CD4-positive, alpha-beta memory T cell (primary cell): ENCODE results near the gene ASB7. TPM values are rescaled to one million over a fixed set of nuclear protein-coding genes. Genes with fewer than 3 reads are reported as not detected.

ENCODE experiments used
- CTCF ChIA-PET: fragments of 350-600 bp; sonication (Branson Sonifier 250); formaldehyde crosslinking; loops from one replicate; lab custom pipeline; 2021; ENCODE audit warnings: inconsistent platforms; ENCODE audit not compliant: partially characterized antibody; lab: Charles Lee
- POLR2A ChIA-PET: fragments of 350-600 bp; sonication (Branson Sonifier 250); formaldehyde crosslinking; loops from one replicate; lab custom pipeline; 2021; ENCODE audit not compliant: partially characterized antibody; lab: Charles Lee
- DNase-seq, 5 donors: peaks; one replicate each; pipeline versions ENCODE4 v3.0.0 to v3.0.0-alpha.2; 2020 to 2022; ENCODE audit warnings: mixed read lengths in 1 of 5
- H3K27ac ChIP-seq: one replicate; pipeline ENCODE4 v1.7.0; 2013; ENCODE audit warnings: low read depth, low read length
- H3K27me3 ChIP-seq: 2 replicates; pipeline ENCODE4 v1.7.0; 2013; ENCODE audit warnings: mild to moderate bottlenecking, low read length, moderate library complexity; ENCODE audit not compliant: insufficient read depth
- H3K36me3 ChIP-seq: 2 replicates; pipeline ENCODE4 v1.7.0; 2013; ENCODE audit warnings: mild to moderate bottlenecking, low read length, moderate library complexity; ENCODE audit not compliant: insufficient read depth
- H3K4me1 ChIP-seq: 2 replicates; pipeline ENCODE4 v1.7.0; 2013; ENCODE audit warnings: mild to moderate bottlenecking, low read length, moderate library complexity; ENCODE audit not compliant: insufficient read depth
- H3K4me3 ChIP-seq, 2 donors: one replicate each; pipeline ENCODE4 v1.7.0; 2013; ENCODE audit warnings: low read length in 2 of 2, mild to moderate bottlenecking in 1 of 2
- H3K9me3 ChIP-seq, 2 donors: one replicate each; pipeline ENCODE4 v1.7.0; 2013; ENCODE audit warnings: low read length in 2 of 2, control low read depth in 1 of 2; ENCODE audit not compliant: control insufficient read depth in 1 of 2
- H3K27ac Mint-ChIP-seq, 7 donors: one replicate each; pipeline ENCODE4 v1.8.0; 2020 to 2021; ENCODE audit warnings: mixed read lengths in 7 of 7, mild to moderate bottlenecking in 6 of 7, inconsistent platforms in 3 of 7, moderate library complexity in 3 of 7
- H3K27me3 Mint-ChIP-seq, 2 donors: one replicate each; pipeline ENCODE4 v1.8.0; 2020 to 2021; ENCODE audit warnings: mixed read lengths in 2 of 2
- H3K36me3 Mint-ChIP-seq, 2 donors: one replicate each; pipeline ENCODE4 v1.8.0; 2020 to 2021; ENCODE audit warnings: mixed read lengths in 2 of 2, inconsistent platforms in 1 of 2, mild to moderate bottlenecking in 1 of 2
- H3K4me1 Mint-ChIP-seq, 4 donors: one replicate each; pipeline ENCODE4 v1.8.0; 2020 to 2021; ENCODE audit warnings: mixed read lengths in 4 of 4, mild to moderate bottlenecking in 1 of 4
- H3K4me3 Mint-ChIP-seq, 8 donors: one replicate each; pipeline ENCODE4 v1.8.0; 2020 to 2021; ENCODE audit warnings: mixed read lengths in 8 of 8, mild to moderate bottlenecking in 7 of 8, moderate library complexity in 6 of 8, inconsistent platforms in 3 of 8
- H3K9me3 Mint-ChIP-seq, 8 donors: one replicate each; pipeline ENCODE4 v1.8.0; 2020 to 2021; ENCODE audit warnings: mixed read lengths in 8 of 8, mild to moderate bottlenecking in 5 of 8, inconsistent platforms in 3 of 8, moderate library complexity in 1 of 8
- intact Hi-C: fragments of 100-400 bp; cut with micrococcal nuclease; formaldehyde crosslinking; loops from one replicate; pipeline ENCODE4 v1.15.1; 2023
- polyA plus RNA-seq, 2 donors: library from polyadenylated mRNA; unstranded; fragments of 300-500 nt; fragmentation: Illumina TruSeq; gene quantifications; one replicate each; pipeline ENCODE4 v1.2.3, GENCODE V29; 2021
- total RNA-seq, 2 experiments: library from RNA; stranded (reverse); gene quantifications; one replicate each; pipeline ENCODE4 v1.2.3, GENCODE V29; 2021

Gene ASB7
- total and polyA plus RNA-seq, 4 experiments from 2014 or later, result 14.3 to 20.0 (median 17.7) TPM

- Histone ChIP-seq H3K27me3 (no peaks in the 10 kb centered on the region), H3K9me3 (no peaks in the 10 kb centered on the region), H3K36me3 (peaks cover 9% of the 10 kb centered on the region), H3K4me1 (no peaks in the 10 kb centered on the region), H3K4me3 (no peak overlapping the region), H3K27ac (no peak overlapping the region)
- Mint-ChIP-seq H3K27me3 (no peaks in the 10 kb centered on the region), H3K4me3 (no peak overlapping the region), H3K36me3 (peaks cover 5 to 37% of the 10 kb centered on the region in 2 donors), H3K4me1 (no peaks in the 10 kb centered on the region), H3K27ac (no peak overlapping the region), H3K9me3 (no peaks in the 10 kb centered on the region)
- intact Hi-C loops, result no loop called here
- POLR2A ChIA-PET, result no interaction called here
- CTCF ChIA-PET, result no interaction called here
- DNase-seq, result no peak
Measured at GRCh38 chr15:100652116-100652515, 49.7 kb downstream of the ASB7 start.

DNA sequence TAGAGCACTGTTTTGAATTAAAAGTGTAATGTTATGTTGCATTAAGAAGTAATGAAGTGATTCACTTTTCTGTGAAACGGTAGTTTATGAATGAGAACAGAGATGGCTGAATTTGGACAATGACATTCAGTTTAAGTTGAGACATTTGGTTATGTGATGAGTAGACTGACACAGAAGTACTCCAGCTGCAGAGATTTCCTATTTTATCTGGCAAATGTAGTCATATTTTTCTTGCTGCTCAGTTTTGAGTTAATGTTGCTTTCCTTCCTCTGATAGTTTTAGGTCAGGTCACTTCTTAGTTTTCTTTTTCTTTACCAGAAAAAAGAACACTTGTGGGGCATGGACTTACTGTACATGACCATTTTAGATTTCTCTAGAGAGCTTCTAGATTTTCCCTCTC lies 51.2 kb downstream of the ASB7 start:
- POLR2A ChIA-PET, result no interaction called here
- Histone ChIP-seq H3K9me3 (no peaks in the 10 kb centered on the region), H3K4me1 (no peaks in the 10 kb centered on the region), H3K4me3 (no peak overlapping the region), H3K36me3 (peaks cover 9% of the 10 kb centered on the region), H3K27ac (no peak overlapping the region), H3K27me3 (no peaks in the 10 kb centered on the region)
- intact Hi-C loops, result no loop called here
- no peaks in the 10 kb centered on the region for H3K9me3 Mint-ChIP-seq
- no peaks in the 10 kb centered on the region for H3K27me3 Mint-ChIP-seq
- H3K4me1 Mint-ChIP-seq, result no peaks in the 10 kb centered on the region
- no peak overlapping the region for H3K27ac Mint-ChIP-seq
- DNase-seq, result no peak
- peaks cover 5 to 27% of the 10 kb centered on the region in 2 donors for H3K36me3 Mint-ChIP-seq
- CTCF ChIA-PET, result no interaction called here
- H3K4me3 Mint-ChIP-seq, result no peak overlapping the region

- Mint-ChIP-seq H3K27me3 (no peaks in the 10 kb centered on the region), H3K27ac (no peak overlapping the region), H3K36me3 (peaks cover 0 to 1% of the 10 kb centered on the region in 2 donors), H3K4me1 (no peaks in the 10 kb centered on the region), H3K9me3 (no peaks in the 10 kb centered on the region), H3K4me3 (no peak overlapping the region)
- no peaks in the 10 kb centered on the region for H3K4me1 ChIP-seq
- no peak overlapping the region for H3K27ac ChIP-seq
- no peaks in the 10 kb centered on the region for H3K9me3 ChIP-seq
- intact Hi-C loops, result no loop called here
- DNase-seq, result no peak
- ChIA-PET CTCF (interaction anchor here (0.9 kb wide), 1 partner anchor 214 kb away, joined by 4 read pairs; no protein-coding TSS in a partner anchor), POLR2A (no interaction called here)
- H3K36me3 ChIP-seq, result no peaks in the 10 kb centered on the region
- no peak overlapping the region for H3K4me3 ChIP-seq
- no peaks in the 10 kb centered on the region for H3K27me3 ChIP-seq
Measured at GRCh38 chr15:100658895-100659294, 56.5 kb downstream of the ASB7 start.

DNA sequence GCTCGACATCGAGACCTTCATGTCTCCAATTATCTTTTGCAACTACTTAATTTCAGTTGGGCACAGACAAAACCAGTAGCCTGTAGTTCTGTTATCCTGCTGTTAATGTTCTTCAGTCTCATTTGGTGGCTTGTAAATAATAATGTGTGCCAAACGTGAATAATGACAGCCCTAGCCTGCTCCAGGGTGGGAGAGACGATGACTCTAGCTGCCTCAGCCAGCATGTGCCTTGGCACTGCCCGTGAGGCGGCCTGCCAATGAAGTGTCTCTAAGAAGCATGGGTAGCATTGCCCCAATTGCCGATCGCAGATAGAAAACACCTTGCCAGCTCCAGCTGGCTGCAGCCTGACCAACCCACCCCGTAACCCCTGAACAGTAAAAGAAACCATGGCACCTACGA lies 58.8 kb downstream of the ASB7 start:
- no peak for DNase-seq
- intact Hi-C loops, result no loop called here
- H3K4me1 Mint-ChIP-seq, result no peaks in the 10 kb centered on the region
- Histone ChIP-seq H3K9me3 (no peaks in the 10 kb centered on the region), H3K4me3 (no peak overlapping the region), H3K4me1 (no peaks in the 10 kb centered on the region), H3K36me3 (no peaks in the 10 kb centered on the region), H3K27me3 (no peaks in the 10 kb centered on the region), H3K27ac (no peak overlapping the region)
- H3K27me3 Mint-ChIP-seq, result peaks cover 3 to 4% of the 10 kb centered on the region in 2 donors
- CTCF ChIA-PET, result no interaction called here
- no peak overlapping the region for H3K27ac Mint-ChIP-seq
- no peaks in the 10 kb centered on the region for H3K36me3 Mint-ChIP-seq
- H3K4me3 Mint-ChIP-seq, result no peak overlapping the region
- POLR2A ChIA-PET, result no interaction called here
- H3K9me3 Mint-ChIP-seq, result no peaks in the 10 kb centered on the region

DNA sequence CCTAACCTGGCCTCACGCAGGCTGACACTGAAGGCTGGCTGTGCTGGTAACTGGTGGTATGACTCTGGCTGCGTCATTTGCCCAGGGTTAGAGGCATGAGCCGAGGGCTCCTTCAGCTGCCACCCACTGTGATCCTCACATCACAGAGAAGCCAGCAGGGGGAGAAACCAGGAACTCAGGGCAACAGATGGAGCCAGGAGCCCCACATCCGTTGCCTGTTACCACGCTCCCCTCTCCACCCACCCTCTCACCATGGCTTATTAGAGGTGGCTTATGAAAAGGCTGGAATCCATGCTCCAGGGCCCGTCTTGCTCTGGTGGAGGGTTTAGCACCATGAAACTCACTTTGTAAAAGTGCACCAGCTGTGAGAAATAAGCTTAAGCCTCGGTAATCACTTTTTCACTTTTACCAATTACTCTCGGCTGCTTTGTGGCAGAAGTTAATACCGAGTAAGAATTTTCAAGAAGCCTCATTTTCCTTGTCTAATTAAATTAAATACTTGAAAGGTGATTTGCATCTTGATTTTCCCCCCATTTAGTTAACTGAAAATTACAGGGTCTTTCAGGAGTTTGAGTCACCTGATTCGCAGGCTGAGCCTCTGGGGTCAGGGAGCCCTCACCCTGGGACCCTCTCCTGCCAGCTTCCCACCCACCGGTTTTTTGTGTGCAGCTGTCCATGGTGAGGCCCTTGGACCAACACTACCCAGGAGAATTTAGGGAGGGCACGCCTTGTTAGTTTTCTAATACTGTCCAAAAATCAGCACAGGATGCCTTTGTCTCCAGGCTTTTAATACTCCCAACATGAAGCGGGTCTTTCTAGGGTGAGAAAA lies 60.9 kb downstream of the ASB7 start:
- Histone ChIP-seq H3K27ac (no peak overlapping the region), H3K9me3 (no peaks in the 10 kb centered on the region), H3K4me1 (no peaks in the 10 kb centered on the region), H3K36me3 (no peaks in the 10 kb centered on the region), H3K27me3 (no peaks in the 10 kb centered on the region), H3K4me3 (no peak overlapping the region)
- H3K27ac Mint-ChIP-seq, result no peak overlapping the region
- no peaks in the 10 kb centered on the region for H3K9me3 Mint-ChIP-seq
- H3K4me1 Mint-ChIP-seq, result no peaks in the 10 kb centered on the region
- ChIA-PET POLR2A (no interaction called here), CTCF (no interaction called here)
- DNase-seq, result no peak
- H3K36me3 Mint-ChIP-seq, result no peaks in the 10 kb centered on the region
- no peak overlapping the region for H3K4me3 Mint-ChIP-seq
- H3K27me3 Mint-ChIP-seq, result peaks cover 3 to 4% of the 10 kb centered on the region in 2 donors
- intact Hi-C loops, result no loop called here

GRCh38 chr15:100663915-100664281 lies 61.5 kb downstream of the ASB7 start:
- Mint-ChIP-seq H3K27me3 (peaks cover 3 to 4% of the 10 kb centered on the region in 2 donors), H3K36me3 (no peaks in the 10 kb centered on the region), H3K4me3 (no peak overlapping the region), H3K4me1 (no peaks in the 10 kb centered on the region), H3K27ac (no peak overlapping the region), H3K9me3 (no peaks in the 10 kb centered on the region)
- CTCF ChIA-PET, result no interaction called here
- H3K9me3 ChIP-seq, result no peaks in the 10 kb centered on the region
- H3K4me3 ChIP-seq, result no peak overlapping the region
- intact Hi-C loops, result no loop called here
- no peak for DNase-seq
- H3K27me3 ChIP-seq, result no peaks in the 10 kb centered on the region
- no peaks in the 10 kb centered on the region for H3K4me1 ChIP-seq
- no peaks in the 10 kb centered on the region for H3K36me3 ChIP-seq
- no peak overlapping the region for H3K27ac ChIP-seq
- POLR2A ChIA-PET, result no interaction called here

GRCh38 chr15:100665570-100665969 lies 63.2 kb downstream of the ASB7 start:
- no peaks in the 10 kb centered on the region for H3K9me3 Mint-ChIP-seq
- no peak for DNase-seq
- Histone ChIP-seq H3K4me1 (no peaks in the 10 kb centered on the region), H3K9me3 (no peaks in the 10 kb centered on the region), H3K36me3 (no peaks in the 10 kb centered on the region), H3K27ac (no peak overlapping the region), H3K27me3 (no peaks in the 10 kb centered on the region), H3K4me3 (no peak overlapping the region)
- ChIA-PET CTCF (no interaction called here), POLR2A (no interaction called here)
- no peak overlapping the region for H3K27ac Mint-ChIP-seq
- H3K4me1 Mint-ChIP-seq, result no peaks in the 10 kb centered on the region
- no peaks in the 10 kb centered on the region for H3K36me3 Mint-ChIP-seq
- H3K27me3 Mint-ChIP-seq, result peaks cover 3 to 4% of the 10 kb centered on the region in 2 donors
- no peak overlapping the region for H3K4me3 Mint-ChIP-seq
- intact Hi-C loops, result no loop called here
